Measurements from ENCODE around the gene RPS27.
"Not testable (repeated sequence)": the region's sequence is repeated elsewhere in the genome, so short reads cannot be mapped to it uniquely, and the experiment has no call there.

The RPS27 gene

DNA sequence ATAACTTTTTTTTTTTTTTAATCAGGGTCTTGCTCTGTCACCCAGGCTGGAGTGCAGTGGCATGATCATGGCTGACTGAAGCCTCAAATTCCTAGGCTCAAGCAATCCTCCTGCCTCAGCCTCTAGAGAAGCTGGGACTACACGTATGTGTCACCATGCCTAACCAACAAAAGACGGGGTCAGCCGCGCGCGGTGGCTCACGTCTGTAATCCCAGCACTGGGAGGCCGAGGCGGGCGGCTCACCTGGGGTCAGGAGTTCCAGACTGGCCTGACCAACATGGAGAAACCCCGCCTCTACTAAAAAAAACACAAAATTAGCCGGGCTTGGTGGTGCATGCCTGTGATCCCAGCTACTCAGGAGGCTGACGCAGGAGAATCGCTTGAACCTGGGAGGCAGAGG is 22.0 kb downstream of the RPS27 start:
- H3K27me3 ChIP-seq (ENCODE audit: control insufficient read depth in 1 of 2, insufficient read depth in 2 of 2, low read length in 2 of 2); H3K9me3 ChIP-seq (ENCODE audit: control insufficient read depth in 1 of 2, low read length in 2 of 2); H3K4me1 ChIP-seq (ENCODE audit: control insufficient read depth in 1 of 2, insufficient read depth in 2 of 2, low read length in 2 of 2); H3K36me3 ChIP-seq (ENCODE audit: control insufficient read depth in 1 of 2, insufficient read depth in 2 of 2, low read length in 2 of 2); H3K9ac ChIP-seq (ENCODE audit: low read depth in 1 of 2, low read length in 2 of 2); H3K27ac ChIP-seq (ENCODE audit: low read depth, low read length); H3K4me3 ChIP-seq (ENCODE audit: low read depth in 1 of 2, low read length in 2 of 2): not testable (repeated sequence)

GRCh38 chr1:154014154-154014907 is 23.8 kb downstream of the RPS27 start:
- Histone ChIP-seq H3K9ac (ENCODE audit: low read depth in 1 of 2, low read length in 2 of 2) (no peak overlapping the region), H3K36me3 (ENCODE audit: control insufficient read depth in 1 of 2, insufficient read depth in 2 of 2, low read length in 2 of 2) (no peaks in the 10 kb centered on the region), H3K9me3 (ENCODE audit: control insufficient read depth in 1 of 2, low read length in 2 of 2) (no peaks in the 10 kb centered on the region), H3K4me3 (ENCODE audit: low read depth in 1 of 2, low read length in 2 of 2) (no peak overlapping the region), H3K27ac (ENCODE audit: low read depth, low read length) (no peak overlapping the region), H3K4me1 (ENCODE audit: control insufficient read depth in 1 of 2, insufficient read depth in 2 of 2, low read length in 2 of 2) (peaks cover 0 to 5% of the 10 kb centered on the region in 2 donors), H3K27me3 (ENCODE audit: control insufficient read depth in 1 of 2, insufficient read depth in 2 of 2, low read length in 2 of 2) (no peaks in the 10 kb centered on the region)

DNA sequence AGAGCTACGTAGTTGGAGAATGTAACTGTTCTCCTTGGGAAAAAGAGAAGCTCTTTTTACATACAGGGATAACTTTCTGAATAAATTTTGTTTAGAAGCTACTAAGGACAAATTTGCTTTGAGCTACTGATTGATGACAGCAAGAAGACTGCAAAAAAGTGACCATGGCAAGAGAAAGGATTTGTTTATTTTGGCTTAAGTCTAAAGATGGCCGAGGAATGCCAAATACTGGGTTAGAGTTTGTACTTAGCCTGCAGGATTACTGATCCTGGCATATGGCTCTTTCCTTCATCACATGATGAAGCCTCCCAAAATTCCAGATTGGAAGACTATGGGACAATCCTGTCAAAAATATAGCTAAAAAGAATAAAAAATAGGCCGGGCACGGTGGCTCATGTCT is 28.7 kb downstream of the RPS27 start:
- Histone ChIP-seq H3K4me1 (ENCODE audit: control insufficient read depth in 1 of 2, insufficient read depth in 2 of 2, low read length in 2 of 2) (peaks cover 0 to 1% of the 10 kb centered on the region in 2 donors), H3K4me3 (ENCODE audit: low read depth in 1 of 2, low read length in 2 of 2) (no peak overlapping the region)

GRCh38 chr1:154019940-154020339 is 29.4 kb downstream of the RPS27 start:
- no peaks in the 10 kb centered on the region for H3K36me3 ChIP-seq (ENCODE audit: control insufficient read depth in 1 of 2, insufficient read depth in 2 of 2, low read length in 2 of 2)
- no peaks in the 10 kb centered on the region for H3K9me3 ChIP-seq (ENCODE audit: control insufficient read depth in 1 of 2, low read length in 2 of 2)
- H3K4me1 ChIP-seq (ENCODE audit: control insufficient read depth in 1 of 2, insufficient read depth in 2 of 2, low read length in 2 of 2), result no peaks in the 10 kb centered on the region
- no peak overlapping the region for H3K27ac ChIP-seq (ENCODE audit: low read depth, low read length)
- H3K9ac ChIP-seq (ENCODE audit: low read depth in 1 of 2, low read length in 2 of 2), result no peak overlapping the region
- no peaks in the 10 kb centered on the region for H3K27me3 ChIP-seq (ENCODE audit: control insufficient read depth in 1 of 2, insufficient read depth in 2 of 2, low read length in 2 of 2)
- no peak overlapping the region for H3K4me3 ChIP-seq (ENCODE audit: low read depth in 1 of 2, low read length in 2 of 2)

More for the DNA sequence above, 28.7 kb downstream of the RPS27 start:
- H3K27ac ChIP-seq (ENCODE audit: low read depth, low read length), result no peak overlapping the region
- no peaks in the 10 kb centered on the region for H3K36me3 ChIP-seq (ENCODE audit: control insufficient read depth in 1 of 2, insufficient read depth in 2 of 2, low read length in 2 of 2)
- no peak overlapping the region for H3K9ac ChIP-seq (ENCODE audit: low read depth in 1 of 2, low read length in 2 of 2)
- H3K9me3 ChIP-seq (ENCODE audit: control insufficient read depth in 1 of 2, low read length in 2 of 2), result no peaks in the 10 kb centered on the region
- no peaks in the 10 kb centered on the region for H3K27me3 ChIP-seq (ENCODE audit: control insufficient read depth in 1 of 2, insufficient read depth in 2 of 2, low read length in 2 of 2)

DNA sequence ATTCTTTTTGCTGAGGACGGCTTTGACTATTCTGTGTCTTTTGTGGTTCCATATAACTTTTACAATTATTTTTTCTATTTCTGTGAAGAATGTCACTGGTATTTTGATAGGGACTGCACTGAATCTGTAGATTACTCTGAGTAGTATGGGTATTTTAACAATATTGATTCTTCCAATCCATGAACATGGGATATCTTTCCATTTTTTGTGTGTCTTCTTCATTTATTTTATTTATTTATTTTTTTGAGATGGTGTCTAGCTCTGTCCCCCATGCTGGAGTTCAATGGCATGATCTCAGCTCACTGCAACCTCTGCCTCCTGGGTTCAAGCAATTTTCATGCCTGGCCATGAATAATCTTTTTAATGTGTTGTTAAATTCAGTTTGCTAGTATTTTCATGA is 43.1 kb downstream of the RPS27 start:
- H3K27me3 ChIP-seq (ENCODE audit: control insufficient read depth in 1 of 2, insufficient read depth in 2 of 2, low read length in 2 of 2); H3K27ac ChIP-seq (ENCODE audit: low read depth, low read length); H3K36me3 ChIP-seq (ENCODE audit: control insufficient read depth in 1 of 2, insufficient read depth in 2 of 2, low read length in 2 of 2); H3K4me1 ChIP-seq (ENCODE audit: control insufficient read depth in 1 of 2, insufficient read depth in 2 of 2, low read length in 2 of 2); H3K4me3 ChIP-seq (ENCODE audit: low read depth in 1 of 2, low read length in 2 of 2); H3K9ac ChIP-seq (ENCODE audit: low read depth in 1 of 2, low read length in 2 of 2); H3K9me3 ChIP-seq (ENCODE audit: control insufficient read depth in 1 of 2, low read length in 2 of 2): not testable (repeated sequence)
